ENCODE measurements around the gene RPL26. TPM values are rescaled to one million over a fixed set of nuclear protein-coding genes. Genes with fewer than 3 reads are reported as not detected.
"Not testable (repeated sequence)": the region's sequence is repeated elsewhere in the genome, so short reads cannot be mapped to it uniquely, and the experiment has no call there.

RPL26 gene
- total RNA-seq, 1 experiment from 2014 or later, result 1,369 TPM

GRCh38 chr17:8375738-8376259 is 7.2 kb downstream of the RPL26 start:
- Histone ChIP-seq H3K27ac (ENCODE audit: low read length) (no peak overlapping the region), H3K36me3 (ENCODE audit: low read depth, low read length) (peaks cover 25% of the 10 kb centered on the region), H3K4me2 (ENCODE audit: low read length) (peak overlapping the region; percentile 94), H3K27me3 (ENCODE audit: low read length) (no peaks in the 10 kb centered on the region), H3K79me2 (ENCODE audit: low read length) (peaks cover 24% of the 10 kb centered on the region), H2AFZ (ENCODE audit: low read length) (peak overlapping the region; percentile 63; the same call in 1 of the 2 replicates), H3K9me2 (replicated peaks; ENCODE audit: low read length) (no peaks in the 10 kb centered on the region), H3K9me3 (ENCODE audit: low read length) (no peaks in the 10 kb centered on the region), H3F3A (ENCODE audit: low read length, unreplicated experiment) (peaks cover 6% of the 10 kb centered on the region), H4K20me1 (ENCODE audit: low read length) (peaks cover 7% of the 10 kb centered on the region), H3K9ac (ENCODE audit: low read length) (peak overlapping the region; percentile 86), H3K4me3 (ENCODE audit: low read length) (peak overlapping the region; percentile 77), H3K4me1 (ENCODE audit: insufficient read depth, low read length) (peaks cover 20% of the 10 kb centered on the region)
- ATAC-seq, result peak; percentile 6; the same call in 1 of the 2 replicates
- no peak for DNase-seq
- no TSS peak for BruUV-seq (replicated peaks)
- CTCF ChIA-PET, result no interaction called here
- intact Hi-C loops (cut with micrococcal nuclease), result no loop called here
- TF ChIP-seq, protein P1, sequence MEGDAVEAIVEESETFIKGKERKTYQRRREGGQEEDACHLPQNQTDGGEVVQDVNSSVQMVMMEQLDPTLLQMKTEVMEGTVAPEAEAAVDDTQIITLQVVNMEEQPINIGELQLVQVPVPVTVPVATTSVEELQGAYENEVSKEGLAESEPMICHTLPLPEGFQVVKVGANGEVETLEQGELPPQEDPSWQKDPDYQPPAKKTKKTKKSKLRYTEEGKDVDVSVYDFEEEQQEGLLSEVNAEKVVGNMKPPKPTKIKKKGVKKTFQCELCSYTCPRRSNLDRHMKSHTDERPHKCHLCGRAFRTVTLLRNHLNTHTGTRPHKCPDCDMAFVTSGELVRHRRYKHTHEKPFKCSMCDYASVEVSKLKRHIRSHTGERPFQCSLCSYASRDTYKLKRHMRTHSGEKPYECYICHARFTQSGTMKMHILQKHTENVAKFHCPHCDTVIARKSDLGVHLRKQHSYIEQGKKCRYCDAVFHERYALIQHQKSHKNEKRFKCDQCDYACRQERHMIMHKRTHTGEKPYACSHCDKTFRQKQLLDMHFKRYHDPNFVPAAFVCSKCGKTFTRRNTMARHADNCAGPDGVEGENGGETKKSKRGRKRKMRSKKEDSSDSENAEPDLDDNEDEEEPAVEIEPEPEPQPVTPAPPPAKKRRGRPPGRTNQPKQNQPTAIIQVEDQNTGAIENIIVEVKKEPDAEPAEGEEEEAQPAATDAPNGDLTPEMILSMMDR (conservative IDR thresholded peaks at IDR 0.05; ENCODE audit: low read depth, low read length), result no peak
- TF ChIP-seq EZH2phosphoT487 (IDR thresholded peaks at IDR 0.05; ENCODE audit: borderline replicate concordance, low read length) (no peak), EZH2 (IDR thresholded peaks at IDR 0.05; ENCODE audit: low read length, unreplicated experiment) (no peak)
- POLR2A ChIA-PET (ENCODE audit: unreplicated experiment), result no interaction called here

- intact Hi-C loops (cut with micrococcal nuclease); ATAC-seq; POLR2A ChIA-PET (ENCODE audit: unreplicated experiment): not testable (repeated sequence)
Observed at GRCh38 chr17:8373856-8374255, 9.1 kb downstream of the RPL26 start.

GRCh38 chr17:8372422-8372821 is 10.6 kb downstream of the RPL26 start:
- no peak for ATAC-seq
- TF ChIP-seq EZH2 (IDR thresholded peaks at IDR 0.05; ENCODE audit: low read length, unreplicated experiment) (no peak), EZH2phosphoT487 (IDR thresholded peaks at IDR 0.05; ENCODE audit: borderline replicate concordance, low read length) (no peak)
- TF ChIP-seq, protein P1 (conservative IDR thresholded peaks at IDR 0.05; ENCODE audit: low read depth, low read length), result no peak

More at GRCh38 chr17:8373856-8374255, 9.1 kb downstream of the RPL26 start:
- H3F3A ChIP-seq (ENCODE audit: low read length, unreplicated experiment); H3K4me3 ChIP-seq (ENCODE audit: low read length); H3K4me2 ChIP-seq (ENCODE audit: low read length); H3K9me3 ChIP-seq (ENCODE audit: low read length); H3K27me3 ChIP-seq (ENCODE audit: low read length); H3K9ac ChIP-seq (ENCODE audit: low read length); H2AFZ ChIP-seq (ENCODE audit: low read length); H3K9me2 ChIP-seq (replicated peaks; ENCODE audit: low read length); H4K20me1 ChIP-seq (ENCODE audit: low read length); H3K27ac ChIP-seq (ENCODE audit: low read length); BruUV-seq (replicated peaks); H3K79me2 ChIP-seq (ENCODE audit: low read length); CTCF ChIA-PET; DNase-seq: not testable (repeated sequence)
- H3K4me1 ChIP-seq (ENCODE audit: insufficient read depth, low read length), result peaks cover 13% of the 10 kb centered on the region
- H3K36me3 ChIP-seq (ENCODE audit: low read depth, low read length), result peaks cover 11% of the 10 kb centered on the region; the same call in 1 of the 2 replicates

More at GRCh38 chr17:8372422-8372821, 10.6 kb downstream of the RPL26 start:
- BruUV-seq (replicated peaks), result no TSS peak
- Histone ChIP-seq H3K27ac (ENCODE audit: low read length) (no peak overlapping the region), H3K79me2 (ENCODE audit: low read length) (peaks cover 7% of the 10 kb centered on the region; the same call in 1 of the 2 replicates), H3K9ac (ENCODE audit: low read length) (no peak overlapping the region), H3K9me3 (ENCODE audit: low read length) (no peaks in the 10 kb centered on the region), H3K27me3 (ENCODE audit: low read length) (no peaks in the 10 kb centered on the region), H2AFZ (ENCODE audit: low read length) (no peak overlapping the region), H3K4me1 (ENCODE audit: insufficient read depth, low read length) (peaks cover 13% of the 10 kb centered on the region), H3F3A (ENCODE audit: low read length, unreplicated experiment) (peaks cover 5% of the 10 kb centered on the region), H3K4me3 (ENCODE audit: low read length) (no peak overlapping the region), H3K36me3 (ENCODE audit: low read depth, low read length) (peaks cover 4% of the 10 kb centered on the region; the same call in 1 of the 2 replicates), H3K4me2 (ENCODE audit: low read length) (no peak overlapping the region), H3K9me2 (replicated peaks; ENCODE audit: low read length) (no peaks in the 10 kb centered on the region), H4K20me1 (ENCODE audit: low read length) (no peaks in the 10 kb centered on the region)
- intact Hi-C loops (cut with micrococcal nuclease), result no loop called here
- POLR2A ChIA-PET (ENCODE audit: unreplicated experiment), result no interaction called here
- CTCF ChIA-PET, result no interaction called here
- peak; percentile 19 for DNase-seq

Measured in PC-3 (cell line).